PC-9 (cell line): ENCODE results near the gene ZNF530. TPM values are rescaled to one million over a fixed set of nuclear protein-coding genes. Genes with fewer than 3 reads are reported as not detected.

Source experiments
- BruUV-seq: library from RNA; stranded (reverse); fragments of 400-500 nt; replicated peaks from 2 replicates; lab custom pipeline; 2021; lab: Mats Ljungman, UMichigan
- CTCF ChIA-PET: fragments of 300-600 bp; sonication (Branson Sonifier 250); formaldehyde crosslinking; loops from one replicate; lab custom pipeline; 2022; ENCODE audit warnings: antibody characterized with exemption; lab: Charles Lee
- POLR2A ChIA-PET: fragments of 300-600 bp; sonication (Branson Sonifier 250); formaldehyde crosslinking; loops from one replicate; lab custom pipeline; 2022; ENCODE audit warnings: antibody characterized with exemption; ENCODE audit not compliant: unreplicated experiment; lab: Charles Lee
- DNase-seq, 2 experiments: peaks; one replicate each; pipeline versions ENCODE4 v3.0.0 to v3.0.0-alpha.2; 2015 to 2022; ENCODE audit warnings: mixed read lengths in 1 of 2
- H2AFZ ChIP-seq: fragments of 200-600 bp; sonication (generic); 2 replicates; pipeline ENCODE4 v1.8.1; 2017; ENCODE audit warnings: antibody characterized with exemption
- H3F3A ChIP-seq: fragments of 200-600 bp; sonication (generic); 2 replicates; pipeline ENCODE4 v1.8.1; 2017; ENCODE audit warnings: antibody characterized with exemption, mild to moderate bottlenecking, low read depth; ENCODE audit not compliant: insufficient read depth
- H3K27ac ChIP-seq: fragments of 200-600 bp; sonication (generic); 2 replicates; pipeline ENCODE4 v1.6.1; 2016; ENCODE audit warnings: mixed run types
- H3K27me3 ChIP-seq: fragments of 200-600 bp; sonication (generic); 2 replicates; pipeline ENCODE4 v1.6.1; 2016; ENCODE audit warnings: low read depth, mixed run types; ENCODE audit not compliant: insufficient read depth
- H3K36me3 ChIP-seq: fragments of 200-600 bp; sonication (generic); 2 replicates; pipeline ENCODE4 v1.6.1; 2016; ENCODE audit warnings: low read depth, mixed run types
- H3K4me1 ChIP-seq: fragments of 200-600 bp; sonication (generic); replicated peaks from 2 replicates; pipeline ENCODE4 v1.6.1; 2016; ENCODE audit warnings: mixed run types; ENCODE audit not compliant: insufficient read depth
- H3K4me2 ChIP-seq: fragments of 200-600 bp; sonication (generic); 2 replicates; pipeline ENCODE4 v1.6.1; 2017; ENCODE audit warnings: mixed run types
- H3K4me3 ChIP-seq: fragments of 200-600 bp; sonication (generic); 2 replicates; pipeline ENCODE4 v1.6.1; 2016; ENCODE audit warnings: mixed run types
- H3K79me2 ChIP-seq: fragments of 200-600 bp; sonication (generic); 2 replicates; pipeline ENCODE4 v1.6.1; 2017; ENCODE audit warnings: low read depth, mixed run types
- H3K9me2 ChIP-seq: fragments of 200-600 bp; sonication (generic); 2 replicates; pipeline ENCODE4 v1.8.1; 2017; ENCODE audit warnings: mild to moderate bottlenecking; ENCODE audit not compliant: insufficient read depth
- H3K9me3 ChIP-seq: fragments of 200-600 bp; sonication (generic); 2 replicates; pipeline ENCODE4 v1.8.1; 2016; ENCODE audit warnings: low read depth; ENCODE audit not compliant: insufficient read depth
- H4K20me1 ChIP-seq: fragments of 200-600 bp; sonication (generic); 2 replicates; pipeline ENCODE4 v1.8.1; 2017; ENCODE audit not compliant: insufficient read depth
- CTCF ChIP-seq: fragments of 200-600 bp; sonication (generic); conservative IDR thresholded peaks from 2 replicates; pipeline ENCODE4 v1.6.1; 2017; ENCODE audit warnings: mixed run types, antibody characterized with exemption, mild to moderate bottlenecking, moderate library complexity
- EZH2 ChIP-seq: fragments of 200-600 bp; sonication (generic); IDR thresholded peaks from 2 replicates; pipeline ENCODE4 v1.8.0; 2017; ENCODE audit warnings: antibody characterized with exemption, low read depth
- intact Hi-C: fragments of 100-400 bp; cut with micrococcal nuclease; formaldehyde crosslinking; loops from one replicate; pipeline ENCODE4 v1.10.0; 2022; ENCODE audit not compliant: unreplicated experiment
- total RNA-seq: library from RNA; stranded (reverse); gene quantifications from 2 replicates; pipeline ENCODE4 v1.2.3, GENCODE V29; 2021

Gene ZNF530
- total RNA-seq, 1 experiment from 2014 or later = 10.5 TPM

- no peaks in the 10 kb centered on the region for H3K9me2 ChIP-seq
- ChIA-PET CTCF (no interaction called here), POLR2A (interaction anchor here (0.5 to 0.8 kb wide), 3 partner anchors 55 to 152 kb away, joined by 5 to 7 read pairs (median 6); partner anchors contain the start of gene ZNF773)
- no peak overlapping the region for H3K27ac ChIP-seq
- DNase-seq = no peak
- H3K27me3 ChIP-seq = no peaks in the 10 kb centered on the region
- no peaks in the 10 kb centered on the region for H3K79me2 ChIP-seq
- no peaks in the 10 kb centered on the region for H3F3A ChIP-seq
- H3K4me1 ChIP-seq = peaks cover 21% of the 10 kb centered on the region
- BruUV-seq = no TSS peak
- TF ChIP-seq EZH2 (no peak), CTCF (no peak; the same call in 1 of the 2 replicates)
- intact Hi-C loops = no loop called here
- H3K9me3 ChIP-seq = peaks cover 7% of the 10 kb centered on the region; the same call in 1 of the 2 replicates
- no peaks in the 10 kb centered on the region for H4K20me1 ChIP-seq
- no peaks in the 10 kb centered on the region for H3K36me3 ChIP-seq
- H3K4me3 ChIP-seq = peak overlapping the region; percentile 4; the same call in 1 of the 2 replicates
- peak overlapping the region; percentile 67; the same call in 1 of the 2 replicates for H2AFZ ChIP-seq
- H3K4me2 ChIP-seq = peak overlapping the region; percentile 38
Measured at GRCh38 chr19:57651654-57651996, 51.9 kb downstream of the ZNF530 start.

GRCh38 chr19:57653689-57654088, 54.0 kb downstream of the ZNF530 start:
- BruUV-seq = no TSS peak
- CTCF ChIA-PET = no interaction called here
- intact Hi-C loops = no loop called here

GRCh38 chr19:57655443-57655842, 55.8 kb downstream of the ZNF530 start:
- H3K4me3 ChIP-seq = no peak overlapping the region
- H3K27ac ChIP-seq = no peak overlapping the region
- H3K9me3 ChIP-seq = 0 out of 2 replicates have a peak, but pooled peaks cover 4% of the 10 kb centered on the region
- H3K4me1 ChIP-seq = peaks cover 21% of the 10 kb centered on the region
- DNase-seq = no peak
- no peaks in the 10 kb centered on the region for H4K20me1 ChIP-seq
- no peaks in the 10 kb centered on the region for H3K9me2 ChIP-seq
- no peak overlapping the region for H2AFZ ChIP-seq
- no peak overlapping the region for H3K4me2 ChIP-seq
- intact Hi-C loops = no loop called here
- H3F3A ChIP-seq = no peaks in the 10 kb centered on the region
- H3K79me2 ChIP-seq = no peaks in the 10 kb centered on the region
- no TSS peak for BruUV-seq
- peaks cover 11% of the 10 kb centered on the region; the same call in 1 of the 2 replicates for H3K27me3 ChIP-seq
- H3K36me3 ChIP-seq = no peaks in the 10 kb centered on the region
- TF ChIP-seq CTCF (no peak), EZH2 (no peak)
- ChIA-PET POLR2A (no interaction called here), CTCF (no interaction called here)

More at GRCh38 chr19:57653689-57654088, 54.0 kb downstream of the ZNF530 start:
- H3K4me2 ChIP-seq = no peak overlapping the region
- H2AFZ ChIP-seq = no peak overlapping the region
- no peaks in the 10 kb centered on the region for H3K27me3 ChIP-seq
- H3K27ac ChIP-seq = no peak overlapping the region
- peaks cover 21% of the 10 kb centered on the region for H3K4me1 ChIP-seq
- H3K36me3 ChIP-seq = no peaks in the 10 kb centered on the region
- H3F3A ChIP-seq = no peaks in the 10 kb centered on the region
- POLR2A ChIA-PET = no interaction called here
- H3K4me3 ChIP-seq = no peak overlapping the region
- no peaks in the 10 kb centered on the region for H4K20me1 ChIP-seq
- no peaks in the 10 kb centered on the region for H3K9me2 ChIP-seq
- DNase-seq = no peak
- no peaks in the 10 kb centered on the region for H3K79me2 ChIP-seq
- TF ChIP-seq EZH2 = no peak
- no peak for TF ChIP-seq CTCF
- 0 out of 2 replicates have a peak, but pooled peaks cover 4% of the 10 kb centered on the region for H3K9me3 ChIP-seq
